ENCODE results near the gene CACNA1C. TPM values are rescaled to one million over a fixed set of nuclear protein-coding genes. Genes with fewer than 3 reads are reported as not detected.

CACNA1C gene
- total RNA-seq, 1 experiment from 2014 or later, result not detected

- Histone ChIP-seq H3K27ac (no peak overlapping the region), H3K9me3 (ENCODE audit: insufficient read depth, low read depth) (no peaks in the 10 kb centered on the region), H4K20me1 (ENCODE audit: insufficient read depth) (no peaks in the 10 kb centered on the region), H3K4me2 (no peak overlapping the region), H2AFZ (no peak overlapping the region), H3F3A (ENCODE audit: insufficient read depth, low read depth) (no peaks in the 10 kb centered on the region), H3K79me2 (ENCODE audit: low read depth) (no peaks in the 10 kb centered on the region), H3K4me1 (replicated peaks; ENCODE audit: insufficient read depth) (no peaks in the 10 kb centered on the region), H3K9me2 (ENCODE audit: insufficient read depth) (no peaks in the 10 kb centered on the region), H3K36me3 (ENCODE audit: low read depth) (no peaks in the 10 kb centered on the region), H3K27me3 (ENCODE audit: insufficient read depth, low read depth) (peaks cover 95% of the 10 kb centered on the region), H3K4me3 (no peak overlapping the region)
- DNase-seq, result no peak
- CTCF ChIA-PET, result no interaction called here
- no peak for TF ChIP-seq CTCF (conservative IDR thresholded peaks at IDR 0.05)
- no TSS peak for BruUV-seq (replicated peaks)
- intact Hi-C loops (cut with micrococcal nuclease; ENCODE audit: unreplicated experiment), result no loop called here
- POLR2A ChIA-PET (ENCODE audit: unreplicated experiment), result no interaction called here
These were observed 139.4 kb downstream of the CACNA1C start for GRCh38 chr12:2192231-2192630.

GRCh38 chr12:2194060-2194459 lies 141.3 kb downstream of the CACNA1C start:
- no peaks in the 10 kb centered on the region for H3K4me1 ChIP-seq (replicated peaks; ENCODE audit: insufficient read depth)
- no peak for TF ChIP-seq CTCF (conservative IDR thresholded peaks at IDR 0.05)
- TF ChIP-seq EZH2 (IDR thresholded peaks at IDR 0.05; ENCODE audit: low read depth), result no peak
- no peak overlapping the region for H2AFZ ChIP-seq
- no peaks in the 10 kb centered on the region for H3K79me2 ChIP-seq (ENCODE audit: low read depth)
- H3K27me3 ChIP-seq (ENCODE audit: insufficient read depth, low read depth), result peaks cover 95% of the 10 kb centered on the region
- H3K4me3 ChIP-seq, result no peak overlapping the region
- H3K9me2 ChIP-seq (ENCODE audit: insufficient read depth), result no peaks in the 10 kb centered on the region
- no peaks in the 10 kb centered on the region for H3F3A ChIP-seq (ENCODE audit: insufficient read depth, low read depth)
- no peak overlapping the region for H3K4me2 ChIP-seq
- ChIA-PET CTCF (no interaction called here), POLR2A (ENCODE audit: unreplicated experiment) (interaction anchor here (0.7 kb wide), 1 partner anchor 189 kb away, joined by 24 read pairs; no protein-coding TSS in a partner anchor)
- no peaks in the 10 kb centered on the region for H4K20me1 ChIP-seq (ENCODE audit: insufficient read depth)
- intact Hi-C loops (cut with micrococcal nuclease; ENCODE audit: unreplicated experiment), result no loop called here
- no peaks in the 10 kb centered on the region for H3K9me3 ChIP-seq (ENCODE audit: insufficient read depth, low read depth)
- H3K27ac ChIP-seq, result no peak overlapping the region
- BruUV-seq (replicated peaks), result no TSS peak
- no peak for DNase-seq
- no peaks in the 10 kb centered on the region for H3K36me3 ChIP-seq (ENCODE audit: low read depth)

GRCh38 chr12:2194571-2194970 lies 141.8 kb downstream of the CACNA1C start:
- Histone ChIP-seq H3K9me3 (ENCODE audit: insufficient read depth, low read depth) (no peaks in the 10 kb centered on the region), H3F3A (ENCODE audit: insufficient read depth, low read depth) (no peaks in the 10 kb centered on the region), H3K27ac (no peak overlapping the region), H4K20me1 (ENCODE audit: insufficient read depth) (no peaks in the 10 kb centered on the region), H2AFZ (no peak overlapping the region), H3K27me3 (ENCODE audit: insufficient read depth, low read depth) (peaks cover 94% of the 10 kb centered on the region), H3K9me2 (ENCODE audit: insufficient read depth) (no peaks in the 10 kb centered on the region), H3K4me1 (replicated peaks; ENCODE audit: insufficient read depth) (no peaks in the 10 kb centered on the region), H3K4me2 (no peak overlapping the region), H3K79me2 (ENCODE audit: low read depth) (no peaks in the 10 kb centered on the region), H3K36me3 (ENCODE audit: low read depth) (no peaks in the 10 kb centered on the region), H3K4me3 (no peak overlapping the region)
- CTCF ChIA-PET, result no interaction called here
- DNase-seq, result no peak
- no TSS peak for BruUV-seq (replicated peaks)
- TF ChIP-seq EZH2 (IDR thresholded peaks at IDR 0.05; ENCODE audit: low read depth) (no peak), CTCF (conservative IDR thresholded peaks at IDR 0.05) (no peak)
- intact Hi-C loops (cut with micrococcal nuclease; ENCODE audit: unreplicated experiment), result no loop called here
- POLR2A ChIA-PET (ENCODE audit: unreplicated experiment), result interaction anchor here (0.7 kb wide), 1 partner anchor 190 kb away, joined by 24 read pairs; no protein-coding TSS in a partner anchor

Data from PC-9 (cell line).